Measurements from ENCODE around the gene OR12D2.

- TF ChIP-seq POLR2A (IDR thresholded peaks at IDR 0.05; ENCODE audit: low read depth, low read length) (no peak), CTCF (conservative IDR thresholded peaks at IDR 0.05; ENCODE audit: low read depth, low read length) (no peak), CHD1 (IDR thresholded peaks at IDR 0.05; ENCODE audit: low read depth, low read length) (no peak), RFX5 (IDR thresholded peaks at IDR 0.05; ENCODE audit: low read depth, low read length) (no peak), FOS (IDR thresholded peaks at IDR 0.05; ENCODE audit: low read depth, low read length) (no peak), CEBPB (IDR thresholded peaks at IDR 0.05; ENCODE audit: low read depth, low read length) (no peak), MAZ (IDR thresholded peaks at IDR 0.05; ENCODE audit: borderline replicate concordance, low read depth, low read length) (no peak), SMC3 (IDR thresholded peaks at IDR 0.05; ENCODE audit: low read depth, low read length) (no peak), USF2 (IDR thresholded peaks at IDR 0.05; ENCODE audit: low read depth, low read length) (no peak), BHLHE40 (IDR thresholded peaks at IDR 0.05; ENCODE audit: low read depth, low read length) (no peak), MXI1 (IDR thresholded peaks at IDR 0.05; ENCODE audit: borderline replicate concordance, low read depth, low read length) (no peak), RCOR1 (IDR thresholded peaks at IDR 0.05; ENCODE audit: insufficient replicate concordance, low read length) (no peak), NFE2L2 (IDR thresholded peaks at IDR 0.05; ENCODE audit: low read depth, low read length) (no peak), RAD21 (IDR thresholded peaks at IDR 0.05; ENCODE audit: low read length) (no peak)
These were observed 26.7 kb upstream of the OR12D2 start, which contains the start of gene OR5V1 for GRCh38 chr6:29368765-29369164.

All from IMR-90 (cell line).